ACHN (cell line): ENCODE data around the gene SCN8A.

Experiments
- DNase-seq: peaks from one replicate; pipeline ENCODE4 v3.0.0-alpha.2; 2015
- in situ Hi-C: cut with HindIII; loops from 2 replicates; pipeline ENCODE4 v1.10.0; 2017; ENCODE audit warnings: low sequenced_read_pairs, low pct_ligation_motif_present, low pct_unique_long_range_greater_than_20kb

SCN8A gene

GRCh38 chr12:51661199-51661598 lies 70.2 kb downstream of the SCN8A start:
- DNase-seq = no peak
- in situ Hi-C loops = no loop called here

GRCh38 chr12:51661836-51662235 lies 70.8 kb downstream of the SCN8A start:
- in situ Hi-C loops = no loop called here
- DNase-seq = no peak

- in situ Hi-C loops = no loop called here
- DNase-seq = no peak
These were observed 71.7 kb downstream of the SCN8A start for GRCh38 chr12:51662728-51663154.

- in situ Hi-C loops = no loop called here
- DNase-seq = no peak
These were observed 72.4 kb downstream of the SCN8A start for GRCh38 chr12:51663390-51663789.

GRCh38 chr12:51666696-51667095 lies 75.7 kb downstream of the SCN8A start:
- in situ Hi-C loops = no loop called here
- DNase-seq = no peak

- DNase-seq = no peak
- in situ Hi-C loops = no loop called here
These were observed 76.2 kb downstream of the SCN8A start for GRCh38 chr12:51667269-51667668.

- no peak for DNase-seq
- in situ Hi-C loops = no loop called here
These were observed 78.2 kb downstream of the SCN8A start for GRCh38 chr12:51669271-51669670.

GRCh38 chr12:51669996-51670395 lies 79.0 kb downstream of the SCN8A start:
- in situ Hi-C loops = no loop called here
- DNase-seq = no peak

- in situ Hi-C loops = no loop called here
- DNase-seq = no peak
These were observed 81.3 kb downstream of the SCN8A start for GRCh38 chr12:51672334-51672733.

- no peak for DNase-seq
- in situ Hi-C loops = no loop called here
These were observed 84.2 kb downstream of the SCN8A start for GRCh38 chr12:51675071-51675803.

GRCh38 chr12:51676875-51677274 lies 85.8 kb downstream of the SCN8A start:
- in situ Hi-C loops = no loop called here
- DNase-seq = no peak

GRCh38 chr12:51677284-51677968 lies 86.4 kb downstream of the SCN8A start:
- in situ Hi-C loops = no loop called here

GRCh38 chr12:51678086-51678724 lies 87.2 kb downstream of the SCN8A start:
- in situ Hi-C loops = no loop called here
- peak; percentile 74 for DNase-seq

More at GRCh38 chr12:51677284-51677968, 86.4 kb downstream of the SCN8A start:
- no peak for DNase-seq

GRCh38 chr12:51682981-51683380 lies 91.9 kb downstream of the SCN8A start:
- in situ Hi-C loops = no loop called here
- DNase-seq = no peak

- in situ Hi-C loops = no loop called here
- peak; percentile 11 for DNase-seq
These were observed 92.8 kb downstream of the SCN8A start for GRCh38 chr12:51683763-51684357.

- in situ Hi-C loops = no loop called here
- no peak for DNase-seq
These were observed 95.7 kb downstream of the SCN8A start for GRCh38 chr12:51686727-51687126.

GRCh38 chr12:51687177-51687576 lies 96.1 kb downstream of the SCN8A start:
- DNase-seq = no peak
- in situ Hi-C loops = no loop called here

GRCh38 chr12:51687614-51688013 lies 96.6 kb downstream of the SCN8A start:
- in situ Hi-C loops = no loop called here
- DNase-seq = no peak

GRCh38 chr12:51689983-51690382 lies 99.0 kb downstream of the SCN8A start:
- no peak for DNase-seq
- in situ Hi-C loops = no loop called here
